SW480 (cell line): Measurements from ENCODE around the gene DCUN1D4.

Experiments used
- DNase-seq: peaks from one replicate; pipeline ENCODE4 v3.0.0-alpha.2; 2016; ENCODE audit warnings: low spot score

Gene DCUN1D4

GRCh38 chr4:51842554-51843308 is at the start of gene DCUN1D4:
Gene DCUN1D4, plus strand, starts transcription at chr4:51843153. Its CDS starts 90 bp downstream, at chr4:51843243.
- peak; percentile 96 for DNase-seq

DNA sequence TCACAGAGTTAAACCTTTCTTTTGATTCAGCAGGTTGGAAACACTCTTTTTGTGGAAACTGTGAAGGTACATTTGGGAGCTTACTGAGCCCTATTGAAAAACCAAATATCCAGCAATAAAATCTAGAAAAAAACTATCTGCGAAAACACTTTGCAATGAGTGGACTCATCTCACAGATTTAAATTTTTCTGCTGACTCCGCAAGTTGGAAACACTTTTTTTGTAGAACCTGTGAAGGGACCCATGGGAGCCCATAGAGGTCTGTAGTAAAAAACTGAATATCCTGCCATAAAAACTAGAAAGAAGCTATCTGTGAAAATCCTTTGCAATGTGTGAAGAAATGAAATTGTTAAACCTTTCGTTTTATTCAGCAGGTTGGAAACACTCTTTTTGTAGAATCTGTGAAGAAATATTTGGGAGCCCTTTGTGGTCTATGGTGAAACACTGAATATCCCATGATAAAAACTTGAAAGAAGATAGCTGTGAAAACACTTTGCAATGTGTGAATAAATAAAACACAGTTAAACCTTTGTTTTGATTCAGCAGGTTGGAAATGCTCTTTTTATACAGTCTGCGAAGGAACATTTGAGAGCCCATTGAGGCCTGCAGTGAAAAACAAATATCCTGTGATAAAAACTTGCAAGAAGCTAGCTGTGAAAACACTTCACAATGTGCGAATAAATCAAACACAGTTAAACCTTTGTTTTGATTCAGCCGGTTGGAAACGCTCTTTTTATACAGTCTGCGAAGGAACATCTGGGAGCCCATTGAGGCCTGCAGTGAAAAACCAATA is 22.3 kb upstream of the DCUN1D4 start:
- DNase-seq = no peak

- DNase-seq = no peak
These were observed 17.6 kb upstream of the DCUN1D4 start for GRCh38 chr4:51825341-51825740.

DNA sequence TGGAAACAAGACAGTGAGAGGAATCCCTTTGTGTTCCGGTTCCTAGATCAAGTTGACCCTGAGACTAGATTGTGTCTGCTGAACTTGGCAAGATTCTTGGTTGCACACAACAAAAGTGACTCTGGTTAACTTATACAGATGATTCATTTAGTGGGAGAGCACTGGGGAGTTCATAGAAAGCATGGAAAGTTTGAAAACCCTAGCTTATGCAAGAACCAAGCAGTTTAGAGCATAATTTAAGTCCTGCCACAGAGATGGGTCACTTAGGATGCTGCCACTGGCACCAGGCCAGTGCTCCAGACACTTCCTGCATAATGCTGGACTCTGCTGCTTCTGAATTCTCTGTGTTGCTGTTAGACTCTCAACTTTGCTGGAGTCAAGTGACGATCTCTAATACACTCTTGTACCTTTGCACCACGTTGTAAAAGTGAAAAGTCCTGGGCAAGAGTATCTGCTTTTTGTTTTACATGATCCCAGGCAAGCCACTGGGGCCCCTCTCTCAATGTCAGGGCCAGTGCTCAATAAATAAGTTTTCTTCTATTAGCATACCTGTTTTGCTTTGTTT is 12.7 kb upstream of the DCUN1D4 start:
- no peak for DNase-seq

- DNase-seq = peak; percentile 21
These were observed 11.8 kb upstream of the DCUN1D4 start for GRCh38 chr4:51831133-51831532.

DNA sequence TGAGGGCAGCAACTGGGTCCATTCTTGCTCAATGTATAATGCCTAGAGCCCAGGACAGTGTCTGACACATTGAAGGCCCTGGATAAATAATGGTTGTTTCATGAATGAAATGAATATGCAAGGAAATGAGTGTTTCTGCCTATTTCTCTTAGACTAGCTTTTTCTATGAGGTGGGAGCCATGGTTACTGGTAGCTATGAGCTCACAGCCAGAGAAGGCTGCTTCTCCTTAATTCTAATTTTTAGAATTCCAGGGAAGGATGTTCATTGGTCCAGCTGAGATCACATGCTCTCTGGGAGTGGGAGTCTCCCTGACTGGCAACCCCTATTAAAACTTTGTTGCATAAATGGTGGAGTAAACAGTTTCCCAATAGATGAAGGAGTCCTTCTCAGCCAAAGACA is 9.7 kb upstream of the DCUN1D4 start:
- no peak for DNase-seq

DNA sequence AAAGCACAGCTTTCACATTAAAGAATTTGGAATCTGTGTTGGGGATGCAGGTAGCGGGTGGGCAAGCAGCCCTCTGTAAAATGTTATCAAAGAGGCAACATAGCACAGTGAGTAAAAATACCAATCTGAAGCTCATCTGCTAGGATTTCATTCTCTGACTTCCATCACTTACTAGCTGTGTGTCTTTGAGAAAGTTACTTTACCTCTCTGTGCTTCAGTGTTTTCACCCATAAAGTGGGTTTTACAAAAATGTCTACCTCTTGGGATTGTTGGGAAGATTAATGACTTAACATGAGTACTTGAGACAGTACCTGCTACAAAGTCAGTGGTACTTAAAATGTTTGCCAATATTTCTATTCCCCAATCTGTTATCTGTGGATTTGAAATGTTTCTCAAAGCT is 7.9 kb upstream of the DCUN1D4 start:
- no peak for DNase-seq

DNA sequence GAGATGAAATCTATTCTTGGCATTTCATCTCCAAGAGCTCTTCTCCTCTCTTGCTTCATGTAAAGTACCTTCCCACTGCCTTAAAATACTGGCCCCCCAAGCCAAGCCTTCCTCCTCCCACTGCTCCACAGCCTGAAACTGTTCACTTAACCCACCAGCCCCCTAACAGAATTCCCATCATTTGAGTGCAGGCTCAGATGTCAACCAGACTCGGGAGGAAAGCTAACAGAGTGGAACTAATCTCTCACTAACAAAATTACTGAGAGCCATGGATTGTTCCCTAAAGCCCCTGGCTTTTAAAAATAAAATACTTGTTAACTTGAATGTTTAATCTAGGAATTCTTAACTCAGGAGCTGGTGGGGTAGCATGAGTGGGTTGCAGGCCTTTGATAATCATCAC is 7.1 kb upstream of the DCUN1D4 start:
- DNase-seq = no peak

GRCh38 chr4:51836549-51836948 is 6.4 kb upstream of the DCUN1D4 start:
- no peak for DNase-seq

GRCh38 chr4:51840781-51841180 is 2.2 kb upstream of the DCUN1D4 start:
- DNase-seq = no peak

DNA sequence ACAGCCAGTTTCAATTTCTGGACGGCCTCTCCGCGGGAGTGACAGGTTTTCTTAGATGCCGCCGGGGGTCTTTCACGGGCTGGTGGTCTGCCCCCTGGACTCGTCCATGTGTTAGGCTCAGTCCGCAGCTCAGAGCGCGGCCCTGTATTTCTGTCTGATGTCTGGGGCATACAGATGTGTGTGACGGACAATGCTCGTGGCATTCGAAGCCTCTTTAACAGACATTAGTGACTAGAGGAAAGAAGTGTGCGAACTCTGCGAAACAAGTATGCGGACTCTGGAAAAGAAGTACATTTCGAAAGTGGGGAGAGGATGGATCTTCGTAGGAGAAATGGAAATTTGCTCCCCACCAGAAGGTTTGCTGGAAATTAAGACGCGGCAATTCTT is 793 bp upstream of the DCUN1D4 start:
- DNase-seq = peak; percentile 32

DNA sequence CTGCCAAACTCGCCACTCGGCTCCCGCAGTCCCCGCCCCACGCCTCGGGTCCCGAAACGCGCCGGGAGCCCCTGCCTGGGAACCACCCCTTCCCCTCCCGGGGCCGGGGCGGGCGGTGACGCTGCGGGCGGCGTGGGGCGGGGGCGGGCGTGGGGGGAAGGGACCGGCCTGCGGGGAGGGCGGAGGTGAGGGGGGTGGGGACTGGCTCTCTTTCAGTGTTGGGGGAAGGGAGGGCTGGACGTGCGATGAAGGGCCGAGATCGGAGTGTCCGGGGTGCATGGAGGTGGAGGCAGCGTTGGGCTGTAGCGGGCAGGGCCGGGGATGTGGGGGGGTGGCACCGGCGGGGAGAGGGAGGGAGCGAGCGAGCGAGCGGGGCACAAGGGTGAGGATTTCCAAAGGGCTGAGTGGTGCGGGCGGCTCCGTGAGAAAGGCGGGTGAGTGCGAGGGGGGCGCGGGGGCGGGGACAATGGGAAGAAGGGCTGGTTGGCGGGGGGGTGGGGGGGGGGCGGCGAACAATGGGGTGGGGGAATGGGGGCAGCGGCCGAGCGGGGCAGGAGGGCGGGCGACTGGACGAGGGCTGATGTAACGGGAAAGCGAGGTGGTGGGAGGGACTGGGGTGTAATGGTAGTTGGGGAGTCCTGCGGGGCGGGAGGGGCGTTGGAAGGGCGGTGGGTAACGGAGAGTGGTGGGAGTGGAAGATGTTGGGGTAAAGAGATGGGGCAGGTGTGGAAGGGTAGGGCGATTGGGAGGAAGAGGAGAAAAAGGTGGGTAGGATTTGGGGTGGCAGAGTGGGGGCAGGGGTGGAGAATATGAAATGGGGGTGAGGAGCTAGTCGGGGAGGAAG is 578 bp downstream of the DCUN1D4 start:
- DNase-seq = peak; percentile 51

DNA sequence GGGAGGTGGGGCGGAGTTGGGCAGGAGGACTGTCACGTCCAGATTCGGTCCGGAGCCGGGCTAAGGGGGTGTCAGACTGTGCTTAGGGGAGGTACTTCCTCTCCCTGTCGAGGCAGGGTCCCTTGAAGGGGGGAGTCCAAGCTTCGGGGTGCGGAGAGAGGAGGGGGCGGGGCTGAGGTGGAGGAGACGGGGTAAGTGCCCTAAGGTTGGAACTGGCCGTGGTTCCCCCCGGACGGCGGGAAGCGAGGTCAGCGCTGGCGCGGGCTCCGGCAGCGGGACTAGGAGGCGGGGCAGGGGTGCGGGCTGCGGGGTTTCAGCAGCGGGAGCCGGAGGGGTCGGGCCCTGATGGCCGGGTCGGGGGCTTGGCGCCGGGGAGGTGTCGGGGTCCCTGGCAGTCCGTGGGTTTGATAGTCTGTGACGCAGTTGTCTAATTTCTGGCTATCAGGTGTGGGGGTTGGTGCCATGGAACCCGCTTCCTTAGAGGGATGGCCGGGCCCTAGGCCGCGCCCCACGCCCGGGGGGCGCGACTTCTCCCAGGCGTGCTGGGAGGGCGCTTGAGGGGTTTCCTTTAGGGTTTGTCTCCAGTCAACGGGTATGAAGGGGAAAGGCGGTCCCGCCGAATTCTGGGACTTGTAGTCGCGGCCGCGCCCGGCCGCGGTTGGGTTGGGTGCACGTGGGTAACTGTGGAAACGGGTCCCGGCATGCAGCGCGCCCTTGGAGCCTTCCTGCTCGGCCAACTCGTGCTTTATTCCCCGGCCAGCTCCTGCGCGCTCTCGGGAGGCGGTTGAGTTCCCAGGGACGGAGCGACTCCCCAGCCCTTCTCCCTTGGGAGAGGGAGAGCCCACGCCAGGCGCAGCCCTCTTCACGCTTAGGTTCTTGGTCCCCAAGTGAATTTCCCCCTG is 1.5 kb downstream of the DCUN1D4 start:
- peak; percentile 88 for DNase-seq

- DNase-seq = no peak
These were observed 2.1 kb downstream of the DCUN1D4 start for GRCh38 chr4:51845055-51845426.

- no peak for DNase-seq
These were observed 2.8 kb downstream of the DCUN1D4 start for GRCh38 chr4:51845711-51846110.

GRCh38 chr4:51849430-51849829 is 6.5 kb downstream of the DCUN1D4 start:
- DNase-seq = no peak

DNA sequence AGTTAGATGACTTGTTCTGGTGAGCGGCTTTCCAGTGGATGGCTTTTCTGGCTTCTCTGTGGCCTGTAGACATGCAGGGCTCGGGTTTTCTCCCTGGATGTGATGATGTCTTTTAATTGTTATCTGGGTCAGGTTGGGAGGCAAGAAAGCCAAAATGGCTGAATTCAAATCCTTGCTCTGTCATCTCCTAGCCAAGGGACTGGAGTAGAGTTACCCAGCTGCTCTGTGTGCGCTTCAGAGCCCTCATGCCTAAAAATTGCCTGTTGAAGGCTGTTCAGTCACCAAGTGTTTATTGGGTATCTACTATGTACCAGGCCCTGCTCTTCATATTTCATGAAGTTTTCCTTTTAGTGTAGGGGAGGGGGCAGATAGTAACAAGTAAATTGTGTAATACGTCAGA is 7.3 kb downstream of the DCUN1D4 start:
- DNase-seq = no peak

DNA sequence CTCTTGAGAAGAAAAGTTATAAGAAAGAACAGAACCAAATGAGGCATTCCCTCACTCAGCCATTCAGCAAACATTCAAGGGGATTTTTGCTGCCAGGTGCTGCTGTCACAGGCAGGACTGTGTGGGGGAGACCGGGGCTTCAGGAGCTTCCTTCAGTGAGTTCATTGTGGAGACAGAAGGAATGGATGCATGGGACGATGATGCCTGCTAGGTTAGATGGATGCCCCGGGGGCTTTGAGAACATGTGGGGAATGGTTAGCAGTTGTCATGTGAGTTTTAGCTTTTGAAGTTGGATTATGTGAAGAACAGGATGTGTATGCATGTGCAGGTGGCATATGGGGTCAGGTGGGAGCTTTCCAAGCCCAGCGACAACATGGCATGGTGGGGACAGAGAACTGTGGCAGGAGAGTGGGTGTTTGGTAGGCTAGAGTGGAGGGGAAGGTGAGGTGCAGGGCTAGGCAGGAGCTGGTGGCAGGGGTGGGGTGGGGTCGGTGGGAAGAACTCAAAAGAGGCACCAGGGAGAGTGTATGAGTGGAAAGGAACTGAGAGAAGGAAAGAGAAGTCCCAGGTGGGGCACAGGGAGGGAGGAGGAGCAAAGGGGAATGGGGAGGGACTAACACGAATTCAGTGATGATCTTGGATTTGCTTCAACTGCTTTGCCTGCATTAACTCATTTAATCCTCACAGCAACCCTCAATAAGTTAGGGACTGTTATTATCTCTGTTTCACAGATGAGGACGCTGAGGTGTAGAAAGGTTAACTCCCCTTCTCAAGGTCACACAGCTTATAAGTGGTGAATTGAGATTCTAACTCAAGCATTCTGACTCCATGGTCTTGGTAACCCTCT is 8.4 kb downstream of the DCUN1D4 start:
- no peak for DNase-seq

DNA sequence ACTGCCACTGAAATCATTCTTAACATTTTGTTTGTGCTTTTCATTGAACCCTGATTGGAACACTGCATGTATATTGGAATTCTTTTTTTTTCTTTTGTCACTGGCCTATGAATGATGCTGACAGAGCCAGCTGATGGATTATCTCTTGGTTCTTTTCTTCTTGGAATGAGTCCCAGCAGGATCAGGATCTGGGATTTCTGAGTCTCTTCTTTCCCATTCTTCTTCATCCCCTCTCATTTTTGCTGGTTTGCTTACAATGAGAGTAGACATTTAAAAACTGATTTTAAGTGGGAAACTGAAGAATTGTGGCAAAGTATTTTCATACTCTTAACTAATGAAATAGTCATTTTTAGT is 9.0 kb downstream of the DCUN1D4 start:
- no peak for DNase-seq

DNA sequence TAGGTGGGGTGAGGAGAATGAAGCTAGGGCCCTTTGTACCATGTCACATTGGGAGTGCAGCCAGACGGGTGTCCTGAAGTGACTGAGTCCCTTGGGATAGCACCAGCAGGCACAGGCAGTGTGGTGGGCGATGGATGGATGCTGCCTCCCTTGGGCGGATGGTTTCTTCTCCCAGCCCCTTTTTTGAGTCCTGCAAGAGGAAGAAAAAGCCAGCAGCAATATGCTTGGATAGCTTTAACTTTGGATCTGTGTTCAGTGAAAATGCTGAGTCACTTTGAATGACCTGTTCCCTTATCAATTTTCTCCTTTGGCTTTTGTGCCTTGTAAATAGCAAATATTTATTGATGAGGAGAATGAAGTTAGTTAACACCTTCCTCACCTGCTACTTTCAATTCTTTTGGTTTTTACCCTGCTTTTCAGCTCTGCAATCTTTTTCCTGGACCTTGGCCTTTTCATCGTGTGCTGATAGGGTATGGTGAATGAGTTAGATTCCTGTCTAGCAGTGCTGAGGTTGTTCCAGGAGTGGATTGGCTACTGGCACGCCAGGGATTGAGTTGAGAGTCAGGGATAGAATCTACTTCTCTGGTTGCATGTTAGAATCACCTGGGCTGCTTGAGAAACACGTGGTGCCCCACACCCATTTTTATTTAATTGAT is 10.2 kb downstream of the DCUN1D4 start:
- no peak for DNase-seq
